B cell (primary cell): Measurements from ENCODE around the gene NIPBL. TPM values are rescaled to one million over a fixed set of nuclear protein-coding genes. Genes with fewer than 3 reads are reported as not detected.

Experiments
- ATAC-seq: fragments of 200-7000 bp; cut with Tn5 transposase; one replicate; pipeline ENCODE4 v1.10.0; 2021; ENCODE audit warnings: low read depth, mild to moderate bottlenecking, moderate number of reproducible peaks, moderate library complexity
- CTCF ChIA-PET: fragments of 350-600 bp; sonication (Branson Sonifier 250); formaldehyde crosslinking; loops from one replicate; lab custom pipeline; 2021; ENCODE audit warnings: antibody characterized with exemption, inconsistent platforms; lab: Charles Lee
- POLR2A ChIA-PET: fragments of 350-600 bp; sonication (Branson Sonifier 250); formaldehyde crosslinking; loops from one replicate; lab custom pipeline; 2021; ENCODE audit warnings: antibody characterized with exemption; lab: Charles Lee
- DNase-seq: peaks from one replicate; pipeline ENCODE4 v3.0.0; 2013
- H2AFZ ChIP-seq: 2 replicates; pipeline ENCODE4 v1.6.1; 2012; ENCODE audit warnings: mild to moderate bottlenecking, low read depth, low read length; ENCODE audit not compliant: insufficient read depth, poor library complexity, severe bottlenecking
- H3K27ac ChIP-seq, 2 donors: 1 replicate in 1 of 2; 2 replicates in 1 of 2; pipeline ENCODE4 v1.5.1; 2012 to 2013; ENCODE audit warnings: low read length in 2 of 2, mild to moderate bottlenecking in 2 of 2, moderate library complexity in 1 of 2
- H3K27me3 ChIP-seq, 4 experiments: fragments of 200-600 bp in 1 of 4; sonication (generic) in 1 of 4; replicated peaks in 1 of 4; 1 replicate in 2 of 4; 2 replicates in 2 of 4; pipeline versions ENCODE4 v1.6.1 to v1.7.0; 2013 to 2016; ENCODE audit warnings: low read length in 3 of 4, mild to moderate bottlenecking in 2 of 4, mixed read lengths in 1 of 4, moderate library complexity in 1 of 4; ENCODE audit not compliant: insufficient read depth in 4 of 4, control insufficient read depth in 3 of 4; ENCODE audit errors: control extremely low read depth in 1 of 4
- H3K36me3 ChIP-seq, 2 experiments: replicated peaks in 1 of 2; 1 replicate in 1 of 2; 2 replicates in 1 of 2; pipeline versions ENCODE4 v1.6.1 to v1.7.1; 2013; ENCODE audit warnings: low read length in 1 of 2; ENCODE audit not compliant: insufficient read depth in 2 of 2, control insufficient read depth in 1 of 2; ENCODE audit errors: control extremely low read depth in 1 of 2, extremely low read depth in 1 of 2
- H3K4me1 ChIP-seq, 2 donors: fragments of 200-600 bp in 1 of 2; sonication (generic) in 1 of 2; 1 replicate in 1 of 2; 2 replicates in 1 of 2; pipeline versions ENCODE4 v1.5.1 to v1.6.1; 2013 to 2017; ENCODE audit warnings: low read length in 2 of 2; ENCODE audit not compliant: control insufficient read depth in 2 of 2, insufficient read depth in 2 of 2
- H3K4me2 ChIP-seq: replicated peaks from 2 replicates; pipeline ENCODE3; 2012; ENCODE audit warnings: mild to moderate bottlenecking, low read depth, low read length; ENCODE audit not compliant: poor library complexity, severe bottlenecking
- H3K4me3 ChIP-seq, 5 experiments: fragments of 200-600 bp in 1 of 5; sonication (generic) in 1 of 5; 1 replicate in 3 of 5; 2 replicates in 2 of 5; pipeline versions ENCODE4 v1.5.1 to v1.7.0; 2011 to 2016; ENCODE audit warnings: low read length in 4 of 5, mild to moderate bottlenecking in 4 of 5, low read depth in 2 of 5, control low read depth in 1 of 5, moderate library complexity in 1 of 5; ENCODE audit not compliant: insufficient read depth in 1 of 5; ENCODE audit errors: control extremely low read depth in 1 of 5, extremely low read depth in 1 of 5
- H3K79me2 ChIP-seq: fragments of 200-600 bp; sonication (generic); one replicate; pipeline ENCODE4 v1.6.0; 2016; ENCODE audit warnings: low read length; ENCODE audit not compliant: control insufficient read depth, insufficient read depth
- H3K9ac ChIP-seq: fragments of 200-600 bp; sonication (generic); 2 replicates; pipeline ENCODE4 v1.6.1; 2017; ENCODE audit warnings: mild to moderate bottlenecking, low read length, moderate library complexity
- H3K9me3 ChIP-seq, 3 donors: one replicate each; pipeline versions ENCODE4 v1.6.1 to v1.7.1; 2013; ENCODE audit warnings: low read length in 2 of 3; ENCODE audit not compliant: control insufficient read depth in 2 of 3, insufficient read depth in 1 of 3; ENCODE audit errors: control extremely low read depth in 1 of 3
- H4K20me1 ChIP-seq: 2 replicates; pipeline ENCODE4 v1.6.0; 2012; ENCODE audit warnings: mild to moderate bottlenecking, low read length; ENCODE audit not compliant: insufficient read depth, control insufficient read depth, poor library complexity, severe bottlenecking
- H3K27ac Mint-ChIP-seq: one replicate; pipeline ENCODE4 v1.8.0; 2021; ENCODE audit warnings: mixed read lengths
- H3K27me3 Mint-ChIP-seq: one replicate; pipeline ENCODE4 v1.8.0; 2021; ENCODE audit warnings: mixed read lengths
- H3K4me1 Mint-ChIP-seq: one replicate; pipeline ENCODE4 v1.8.0; 2021; ENCODE audit warnings: mixed read lengths
- H3K4me3 Mint-ChIP-seq: one replicate; pipeline ENCODE4 v1.8.0; 2021; ENCODE audit warnings: mixed read lengths
- H3K9me3 Mint-ChIP-seq: one replicate; pipeline ENCODE4 v1.8.0; 2022; ENCODE audit warnings: mixed read lengths; ENCODE audit not compliant: insufficient read depth
- EZH2 ChIP-seq: IDR thresholded peaks from 2 replicates; pipeline ENCODE4 v1.6.1; 2012; ENCODE audit warnings: borderline replicate concordance, low read depth, mild to moderate bottlenecking, moderate library complexity, low read length; ENCODE audit not compliant: insufficient read depth, poor library complexity, severe bottlenecking
- WGBS: methylation state at CpG from one replicate; pipeline ENCODE4 v1.1.5; 2013; ENCODE audit warnings: missing lambda C conversion rate; ENCODE audit not compliant: insufficient coverage; 5-methylcytosine and 5-hydroxymethylcytosine counted together
- intact Hi-C: fragments of 100-400 bp; cut with micrococcal nuclease; formaldehyde crosslinking; loops from one replicate; pipeline ENCODE4 v1.10.0; 2022
- polyA plus RNA-seq: library from polyadenylated mRNA; depleted of rRNA; stranded (reverse); fragments of >200 nt; gene quantifications from 2 replicates; pipeline ENCODE4 v1.2.3, GENCODE V29; 2012
- total RNA-seq, 2 donors: library from RNA; stranded (reverse); fragments of 120-200 nt in 1 of 2; gene quantifications; 1 replicate in 1 of 2; 2 replicates in 1 of 2; pipeline versions ENCODE4 v1.2.3 to v1.2.4, GENCODE V29; 2013 to 2022
- TF ChIP-seq, protein P1 (sequence below): fragments of 200-600 bp; IDR thresholded peaks from one replicate; pipeline ENCODE4 v1.8.0; 2022; ENCODE audit warnings: antibody characterized with exemption, mild to moderate bottlenecking

The NIPBL gene
- total and polyA plus RNA-seq, 2 donors (not counting 1 experiment from before 2014, with no cell fraction given), result 24.7 to 112 TPM

DNA sequence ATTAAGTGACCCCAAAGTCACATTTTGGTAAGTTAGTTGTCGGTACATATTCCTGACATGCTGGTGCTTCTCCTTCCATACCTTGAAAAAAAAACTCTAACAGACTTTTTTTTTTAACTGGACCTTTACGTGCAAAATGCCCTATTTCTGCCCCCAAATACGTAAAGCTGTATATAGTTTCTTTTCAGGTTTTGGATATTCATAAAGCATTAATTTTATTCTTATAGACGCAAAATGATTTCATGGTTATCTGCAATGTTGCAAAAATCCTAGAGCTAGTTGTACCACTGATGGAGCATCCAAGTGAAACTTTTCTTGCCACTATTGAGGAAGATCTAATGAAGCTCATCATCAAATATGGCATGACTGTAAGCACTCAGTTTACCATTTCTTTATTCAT, 167.6 kb downstream of the NIPBL start:
- H3K36me3 ChIP-seq, result peaks cover 14 to 39% of the 10 kb centered on the region in 2 experiments
- TF ChIP-seq, protein P1, sequence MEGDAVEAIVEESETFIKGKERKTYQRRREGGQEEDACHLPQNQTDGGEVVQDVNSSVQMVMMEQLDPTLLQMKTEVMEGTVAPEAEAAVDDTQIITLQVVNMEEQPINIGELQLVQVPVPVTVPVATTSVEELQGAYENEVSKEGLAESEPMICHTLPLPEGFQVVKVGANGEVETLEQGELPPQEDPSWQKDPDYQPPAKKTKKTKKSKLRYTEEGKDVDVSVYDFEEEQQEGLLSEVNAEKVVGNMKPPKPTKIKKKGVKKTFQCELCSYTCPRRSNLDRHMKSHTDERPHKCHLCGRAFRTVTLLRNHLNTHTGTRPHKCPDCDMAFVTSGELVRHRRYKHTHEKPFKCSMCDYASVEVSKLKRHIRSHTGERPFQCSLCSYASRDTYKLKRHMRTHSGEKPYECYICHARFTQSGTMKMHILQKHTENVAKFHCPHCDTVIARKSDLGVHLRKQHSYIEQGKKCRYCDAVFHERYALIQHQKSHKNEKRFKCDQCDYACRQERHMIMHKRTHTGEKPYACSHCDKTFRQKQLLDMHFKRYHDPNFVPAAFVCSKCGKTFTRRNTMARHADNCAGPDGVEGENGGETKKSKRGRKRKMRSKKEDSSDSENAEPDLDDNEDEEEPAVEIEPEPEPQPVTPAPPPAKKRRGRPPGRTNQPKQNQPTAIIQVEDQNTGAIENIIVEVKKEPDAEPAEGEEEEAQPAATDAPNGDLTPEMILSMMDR, result no peak
- no peak for TF ChIP-seq EZH2
- Mint-ChIP-seq H3K4me1 (no peaks in the 10 kb centered on the region), H3K9me3 (no peaks in the 10 kb centered on the region), H3K27me3 (no peaks in the 10 kb centered on the region), H3K27ac (no peak overlapping the region), H3K4me3 (no peak overlapping the region)
- H3K9ac ChIP-seq, result no peak overlapping the region
- H3K27me3 ChIP-seq, result no peaks in the 10 kb centered on the region
- ATAC-seq, result no peak
- no peaks in the 10 kb centered on the region for H3K9me3 ChIP-seq
- no CpG with 5 or more reads among the region's 4 CpGs for WGBS
- POLR2A ChIA-PET, result interaction anchor here (0.7 kb wide), 1 partner anchor 9 kb away, joined by 3 read pairs; no protein-coding TSS in a partner anchor
- intact Hi-C loops, result no loop called here
- no peak overlapping the region for H3K4me2 ChIP-seq
- DNase-seq, result no peak
- CTCF ChIA-PET, result no interaction called here
- no peak overlapping the region for H2AFZ ChIP-seq
- no peak overlapping the region for H3K4me3 ChIP-seq
- H4K20me1 ChIP-seq, result no peaks in the 10 kb centered on the region
- H3K79me2 ChIP-seq, result no peaks in the 10 kb centered on the region
- H3K27ac ChIP-seq, result no peak overlapping the region
- no peaks in the 10 kb centered on the region for H3K4me1 ChIP-seq

DNA sequence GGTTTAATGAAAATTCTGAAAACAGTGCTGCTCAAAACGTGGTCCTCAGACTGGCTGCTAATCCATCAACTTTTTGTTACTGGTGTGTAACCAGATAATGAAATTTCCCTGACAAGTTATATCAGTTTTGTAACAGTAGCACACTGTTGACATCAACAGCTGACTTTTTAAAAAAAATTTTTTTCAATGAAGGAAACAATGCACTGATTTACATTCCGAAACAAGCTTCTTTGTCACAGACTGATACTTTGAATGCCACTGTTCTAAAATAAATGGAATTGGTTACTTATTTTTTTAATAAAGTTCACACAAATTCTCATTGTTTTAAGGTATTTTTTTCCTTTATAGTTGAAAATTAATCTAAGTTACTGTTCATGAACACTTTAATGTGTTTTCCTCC, 169.1 kb downstream of the NIPBL start:
- H3K27me3 Mint-ChIP-seq, result no peaks in the 10 kb centered on the region
- Histone ChIP-seq H3K27me3 (no peaks in the 10 kb centered on the region), H3K9me3 (no peaks in the 10 kb centered on the region), H4K20me1 (no peaks in the 10 kb centered on the region), H2AFZ (no peak overlapping the region), H3K27ac (no peak overlapping the region), H3K36me3 (peaks cover 17 to 41% of the 10 kb centered on the region in 2 experiments), H3K79me2 (no peaks in the 10 kb centered on the region), H3K4me2 (no peak overlapping the region), H3K4me1 (no peaks in the 10 kb centered on the region), H3K4me3 (no peak overlapping the region), H3K9ac (no peak overlapping the region)
- no peak overlapping the region for H3K27ac Mint-ChIP-seq
- TF ChIP-seq, protein P1, result no peak
- TF ChIP-seq EZH2, result no peak
- no peaks in the 10 kb centered on the region for H3K9me3 Mint-ChIP-seq
- WGBS, result no CpG with 5 or more reads among the region's 2 CpGs
- ATAC-seq (no peak), DNase-seq (no peak)
- intact Hi-C loops, result no loop called here
- ChIA-PET CTCF (no interaction called here), POLR2A (no interaction called here)
- no peak overlapping the region for H3K4me3 Mint-ChIP-seq
- H3K4me1 Mint-ChIP-seq, result no peaks in the 10 kb centered on the region
